MM.1S (cell line): ENCODE results near the gene RIIAD1.

Experiments used
- DNase-seq: peaks from one replicate; pipeline ENCODE4 v3.0.0-alpha.2; 2015
- H2AFZ ChIP-seq: fragments of 300-600 bp; sonication (generic); 2 replicates; pipeline ENCODE4 v1.6.0; 2016; ENCODE audit warnings: antibody characterized with exemption, low read length
- H3F3A ChIP-seq: fragments of 300-600 bp; sonication (generic); 2 replicates; pipeline ENCODE4 v1.6.1; 2016; ENCODE audit warnings: mild to moderate bottlenecking, antibody characterized with exemption, low read length, moderate library complexity, mixed read lengths; ENCODE audit not compliant: insufficient read depth
- H3K27ac ChIP-seq: fragments of 300-600 bp; sonication (generic); 2 replicates; pipeline ENCODE4 v1.5.1; 2016; ENCODE audit warnings: mild to moderate bottlenecking, low read length
- H3K27me3 ChIP-seq: fragments of 300-600 bp; sonication (generic); replicated peaks from 2 replicates; pipeline ENCODE4 v1.6.0; 2016; ENCODE audit warnings: low read length; ENCODE audit not compliant: insufficient read depth
- H3K36me3 ChIP-seq: fragments of 300-600 bp; sonication (generic); replicated peaks from 2 replicates; pipeline ENCODE4 v1.6.1; 2016; ENCODE audit warnings: mild to moderate bottlenecking, low read length, mixed read lengths; ENCODE audit not compliant: insufficient read depth
- H3K4me1 ChIP-seq: fragments of 300-600 bp; sonication (generic); 2 replicates; pipeline ENCODE4 v1.6.1; 2016; ENCODE audit warnings: low read length, mixed read lengths
- H3K4me2 ChIP-seq: fragments of 300-600 bp; sonication (generic); 2 replicates; pipeline ENCODE4 v1.6.0; 2016; ENCODE audit warnings: low read depth, low read length
- H3K4me3 ChIP-seq: fragments of 300-600 bp; sonication (generic); 2 replicates; pipeline ENCODE4 v1.5.1; 2016; ENCODE audit warnings: low read length, mixed read lengths
- H3K79me2 ChIP-seq: fragments of 300-600 bp; sonication (generic); 2 replicates; pipeline ENCODE4 v1.6.1; 2016; ENCODE audit warnings: mixed run types, low read length, mixed read lengths
- H3K9ac ChIP-seq: fragments of 300-600 bp; sonication (generic); 2 replicates; pipeline ENCODE4 v1.6.1; 2016; ENCODE audit warnings: low read length, mixed read lengths
- H3K9me2 ChIP-seq: fragments of 300-600 bp; sonication (generic); replicated peaks from 2 replicates; pipeline ENCODE4 v1.6.1; 2016; ENCODE audit warnings: mild to moderate bottlenecking, low read length, mixed read lengths; ENCODE audit not compliant: insufficient read depth
- H3K9me3 ChIP-seq: fragments of 300-600 bp; sonication (generic); replicated peaks from 2 replicates; pipeline ENCODE4 v1.6.1; 2016; ENCODE audit warnings: mild to moderate bottlenecking, low read length, mixed read lengths; ENCODE audit not compliant: insufficient read depth
- H4K20me1 ChIP-seq: fragments of 300-600 bp; sonication (generic); 2 replicates; pipeline ENCODE4 v1.6.1; 2016; ENCODE audit warnings: mild to moderate bottlenecking, low read length, moderate library complexity, mixed read lengths; ENCODE audit not compliant: insufficient read depth
- EZH2 ChIP-seq: fragments of 300-600 bp; sonication (generic); optimal IDR thresholded peaks from 2 replicates; pipeline ENCODE3; 2017; ENCODE audit warnings: low read depth, mild to moderate bottlenecking, antibody characterized with exemption, low read length, mixed read lengths
- EZH2phosphoT487 ChIP-seq: fragments of 300-600 bp; sonication (generic); IDR thresholded peaks from 2 replicates; pipeline ENCODE4 v1.6.1; 2018; ENCODE audit warnings: antibody characterized with exemption, low read length
- TF ChIP-seq, protein P1 (sequence below): fragments of 300-600 bp; sonication (generic); IDR thresholded peaks from 2 replicates; pipeline ENCODE4 v1.5.1; 2016; ENCODE audit warnings: antibody characterized with exemption, low read length, mixed read lengths

The RIIAD1 gene

GRCh38 chr1:151739590-151740355, 18.5 kb downstream of the RIIAD1 start:
- H4K20me1 ChIP-seq, result no peaks in the 10 kb centered on the region
- H3K9me2 ChIP-seq, result no peaks in the 10 kb centered on the region
- H3K27ac ChIP-seq, result no peak overlapping the region
- H3K79me2 ChIP-seq, result no peaks in the 10 kb centered on the region
- no peaks in the 10 kb centered on the region for H3K27me3 ChIP-seq
- H3K4me1 ChIP-seq, result peaks cover 4% of the 10 kb centered on the region; the same call in 1 of the 2 replicates
- no peak overlapping the region for H2AFZ ChIP-seq
- no peak overlapping the region for H3K4me3 ChIP-seq
- H3K9ac ChIP-seq, result no peak overlapping the region
- TF ChIP-seq, protein P1, sequence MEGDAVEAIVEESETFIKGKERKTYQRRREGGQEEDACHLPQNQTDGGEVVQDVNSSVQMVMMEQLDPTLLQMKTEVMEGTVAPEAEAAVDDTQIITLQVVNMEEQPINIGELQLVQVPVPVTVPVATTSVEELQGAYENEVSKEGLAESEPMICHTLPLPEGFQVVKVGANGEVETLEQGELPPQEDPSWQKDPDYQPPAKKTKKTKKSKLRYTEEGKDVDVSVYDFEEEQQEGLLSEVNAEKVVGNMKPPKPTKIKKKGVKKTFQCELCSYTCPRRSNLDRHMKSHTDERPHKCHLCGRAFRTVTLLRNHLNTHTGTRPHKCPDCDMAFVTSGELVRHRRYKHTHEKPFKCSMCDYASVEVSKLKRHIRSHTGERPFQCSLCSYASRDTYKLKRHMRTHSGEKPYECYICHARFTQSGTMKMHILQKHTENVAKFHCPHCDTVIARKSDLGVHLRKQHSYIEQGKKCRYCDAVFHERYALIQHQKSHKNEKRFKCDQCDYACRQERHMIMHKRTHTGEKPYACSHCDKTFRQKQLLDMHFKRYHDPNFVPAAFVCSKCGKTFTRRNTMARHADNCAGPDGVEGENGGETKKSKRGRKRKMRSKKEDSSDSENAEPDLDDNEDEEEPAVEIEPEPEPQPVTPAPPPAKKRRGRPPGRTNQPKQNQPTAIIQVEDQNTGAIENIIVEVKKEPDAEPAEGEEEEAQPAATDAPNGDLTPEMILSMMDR, result no peak
- TF ChIP-seq EZH2phosphoT487 (no peak), EZH2 (no peak)
- no peak for DNase-seq
- H3K36me3 ChIP-seq, result no peaks in the 10 kb centered on the region
- no peaks in the 10 kb centered on the region for H3K9me3 ChIP-seq
- H3K4me2 ChIP-seq, result no peak overlapping the region
- no peaks in the 10 kb centered on the region for H3F3A ChIP-seq

GRCh38 chr1:151741516-151741915, 20.2 kb downstream of the RIIAD1 start:
- H3K27me3 ChIP-seq, result no peaks in the 10 kb centered on the region
- H3K4me3 ChIP-seq, result no peak overlapping the region
- peaks cover 4% of the 10 kb centered on the region; the same call in 1 of the 2 replicates for H3K4me1 ChIP-seq
- H3K4me2 ChIP-seq, result no peak overlapping the region
- H3F3A ChIP-seq, result no peaks in the 10 kb centered on the region
- H3K79me2 ChIP-seq, result no peaks in the 10 kb centered on the region
- no peak overlapping the region for H3K9ac ChIP-seq
- DNase-seq, result no peak
- no peaks in the 10 kb centered on the region for H3K9me2 ChIP-seq
- TF ChIP-seq EZH2 (no peak), EZH2phosphoT487 (no peak)
- TF ChIP-seq, protein P1, result no peak
- no peak overlapping the region for H2AFZ ChIP-seq
- H3K36me3 ChIP-seq, result no peaks in the 10 kb centered on the region
- H4K20me1 ChIP-seq, result no peaks in the 10 kb centered on the region
- H3K27ac ChIP-seq, result no peak overlapping the region
- H3K9me3 ChIP-seq, result no peaks in the 10 kb centered on the region

DNA sequence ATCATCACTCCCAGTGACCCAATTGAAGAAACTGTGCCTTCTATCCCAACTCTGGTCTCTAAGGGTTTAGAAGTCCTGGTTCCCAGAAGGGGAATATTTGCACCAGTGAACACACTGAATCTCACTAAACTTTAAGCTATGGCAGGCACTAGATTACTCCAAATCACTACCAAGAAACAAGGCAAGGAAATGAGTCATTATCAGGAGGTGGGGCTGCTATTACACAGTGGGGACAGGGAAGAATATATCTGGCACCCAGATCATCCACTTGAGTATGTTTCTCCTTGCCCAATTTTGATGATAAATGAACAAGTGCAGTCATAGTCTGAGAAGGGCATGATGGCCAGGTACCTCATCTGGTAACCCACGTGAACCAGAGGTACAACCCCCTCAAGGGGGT, 35.0 kb downstream of the RIIAD1 start:
- no peak overlapping the region for H3K4me2 ChIP-seq
- TF ChIP-seq, protein P1, result no peak
- no peak for TF ChIP-seq EZH2
- no peak for TF ChIP-seq EZH2phosphoT487
- H3K36me3 ChIP-seq, result no peaks in the 10 kb centered on the region; the same call in 1 of the 2 replicates
- no peak for DNase-seq
- peaks cover 5% of the 10 kb centered on the region; the same call in 1 of the 2 replicates for H3K79me2 ChIP-seq
- no peaks in the 10 kb centered on the region for H3K9me3 ChIP-seq
- H3K27ac ChIP-seq, result no peak overlapping the region
- H2AFZ ChIP-seq, result no peak overlapping the region
- H3K4me3 ChIP-seq, result no peak overlapping the region
- H3K4me1 ChIP-seq, result no peaks in the 10 kb centered on the region
- no peaks in the 10 kb centered on the region for H3K9me2 ChIP-seq
- no peaks in the 10 kb centered on the region for H3K27me3 ChIP-seq
- no peaks in the 10 kb centered on the region for H3F3A ChIP-seq
- H4K20me1 ChIP-seq, result no peaks in the 10 kb centered on the region
- no peak overlapping the region for H3K9ac ChIP-seq
